Measurements from ENCODE around the gene PNLIPRP2. TPM values are rescaled to one million over a fixed set of nuclear protein-coding genes. Genes with fewer than 3 reads are reported as not detected.

Gene PNLIPRP2
- total RNA-seq, 1 donor from 2014 or later: not detected

DNA sequence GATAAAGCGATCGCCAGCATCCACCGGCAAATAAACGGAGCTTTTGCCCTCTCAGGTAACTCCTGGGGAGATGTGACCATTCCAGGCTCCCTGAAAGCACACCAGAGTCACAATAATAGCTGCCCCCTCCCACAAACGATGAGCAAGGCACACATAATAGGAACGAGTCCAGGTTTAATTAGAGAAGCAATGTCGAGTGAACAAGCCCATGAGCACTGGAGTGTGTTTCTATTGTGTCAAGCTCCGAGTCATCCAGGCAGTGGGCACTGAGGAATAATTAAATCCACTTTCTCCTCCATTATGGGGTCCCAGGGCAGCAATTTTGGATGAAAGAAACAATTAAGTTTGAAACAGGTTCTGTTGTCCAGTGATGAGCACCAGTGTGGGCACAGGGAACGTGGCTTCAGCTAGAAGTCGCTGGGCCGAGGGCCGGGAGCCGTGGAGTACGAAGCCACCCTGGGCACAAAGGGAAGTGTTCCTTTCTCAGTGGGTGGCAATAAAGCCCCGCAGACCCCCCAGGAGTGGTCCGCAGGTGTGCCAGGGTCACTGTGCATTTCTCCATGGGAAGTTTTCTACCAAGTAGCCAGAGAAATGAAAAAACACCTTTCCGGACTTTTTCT is 12.0 kb downstream of the PNLIPRP2 start:
- TF ChIP-seq, protein P1, sequence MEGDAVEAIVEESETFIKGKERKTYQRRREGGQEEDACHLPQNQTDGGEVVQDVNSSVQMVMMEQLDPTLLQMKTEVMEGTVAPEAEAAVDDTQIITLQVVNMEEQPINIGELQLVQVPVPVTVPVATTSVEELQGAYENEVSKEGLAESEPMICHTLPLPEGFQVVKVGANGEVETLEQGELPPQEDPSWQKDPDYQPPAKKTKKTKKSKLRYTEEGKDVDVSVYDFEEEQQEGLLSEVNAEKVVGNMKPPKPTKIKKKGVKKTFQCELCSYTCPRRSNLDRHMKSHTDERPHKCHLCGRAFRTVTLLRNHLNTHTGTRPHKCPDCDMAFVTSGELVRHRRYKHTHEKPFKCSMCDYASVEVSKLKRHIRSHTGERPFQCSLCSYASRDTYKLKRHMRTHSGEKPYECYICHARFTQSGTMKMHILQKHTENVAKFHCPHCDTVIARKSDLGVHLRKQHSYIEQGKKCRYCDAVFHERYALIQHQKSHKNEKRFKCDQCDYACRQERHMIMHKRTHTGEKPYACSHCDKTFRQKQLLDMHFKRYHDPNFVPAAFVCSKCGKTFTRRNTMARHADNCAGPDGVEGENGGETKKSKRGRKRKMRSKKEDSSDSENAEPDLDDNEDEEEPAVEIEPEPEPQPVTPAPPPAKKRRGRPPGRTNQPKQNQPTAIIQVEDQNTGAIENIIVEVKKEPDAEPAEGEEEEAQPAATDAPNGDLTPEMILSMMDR (conservative IDR thresholded peaks at IDR 0.05): no peak
- H3K36me3 Mint-ChIP-seq (ENCODE audit: low read depth): peaks cover 2% of the 10 kb centered on the region
- peaks cover 2% of the 10 kb centered on the region for H3K27me3 Mint-ChIP-seq (ENCODE audit: low read depth)

DNA sequence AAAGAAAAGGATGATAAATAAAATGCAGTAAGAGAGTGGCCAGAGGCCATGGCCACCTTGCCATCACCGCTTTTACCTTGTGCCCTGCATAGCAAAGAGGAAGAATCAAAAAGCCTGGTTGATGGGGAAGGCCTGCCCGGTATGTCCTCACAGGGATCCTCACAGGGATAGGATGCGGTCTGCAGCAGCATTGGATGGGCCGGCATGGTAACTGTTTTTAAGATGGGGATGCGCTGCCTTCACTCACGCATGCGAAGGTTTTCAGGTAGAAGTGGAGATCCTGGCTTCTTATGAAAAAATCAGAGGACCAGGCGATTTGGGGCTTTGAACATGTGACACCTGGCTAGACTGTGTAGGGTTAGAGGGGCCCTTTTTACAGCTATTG is 12.5 kb downstream of the PNLIPRP2 start:
- H3K4me1 Mint-ChIP-seq: peaks cover 16% of the 10 kb centered on the region
- H3K9me3 Mint-ChIP-seq: peaks cover 3% of the 10 kb centered on the region
- H3K36me3 Mint-ChIP-seq (ENCODE audit: low read depth): peaks cover 2% of the 10 kb centered on the region
- no peak for DNase-seq (ENCODE audit: low read depth, low spot score)
- H3K4me3 Mint-ChIP-seq: no peak overlapping the region
- no peak overlapping the region for H3K27ac Mint-ChIP-seq (ENCODE audit: unreplicated experiment)
- TF ChIP-seq, protein P1 (conservative IDR thresholded peaks at IDR 0.05): no peak
- H3K27me3 Mint-ChIP-seq (ENCODE audit: low read depth): peaks cover 2% of the 10 kb centered on the region

More for the DNA sequence above, 12.0 kb downstream of the PNLIPRP2 start:
- Mint-ChIP-seq H3K9me3 (peaks cover 3% of the 10 kb centered on the region), H3K4me1 (peaks cover 16% of the 10 kb centered on the region), H3K4me3 (no peak overlapping the region), H3K27ac (ENCODE audit: unreplicated experiment) (no peak overlapping the region)
- DNase-seq (ENCODE audit: low read depth, low spot score): no peak

DNA sequence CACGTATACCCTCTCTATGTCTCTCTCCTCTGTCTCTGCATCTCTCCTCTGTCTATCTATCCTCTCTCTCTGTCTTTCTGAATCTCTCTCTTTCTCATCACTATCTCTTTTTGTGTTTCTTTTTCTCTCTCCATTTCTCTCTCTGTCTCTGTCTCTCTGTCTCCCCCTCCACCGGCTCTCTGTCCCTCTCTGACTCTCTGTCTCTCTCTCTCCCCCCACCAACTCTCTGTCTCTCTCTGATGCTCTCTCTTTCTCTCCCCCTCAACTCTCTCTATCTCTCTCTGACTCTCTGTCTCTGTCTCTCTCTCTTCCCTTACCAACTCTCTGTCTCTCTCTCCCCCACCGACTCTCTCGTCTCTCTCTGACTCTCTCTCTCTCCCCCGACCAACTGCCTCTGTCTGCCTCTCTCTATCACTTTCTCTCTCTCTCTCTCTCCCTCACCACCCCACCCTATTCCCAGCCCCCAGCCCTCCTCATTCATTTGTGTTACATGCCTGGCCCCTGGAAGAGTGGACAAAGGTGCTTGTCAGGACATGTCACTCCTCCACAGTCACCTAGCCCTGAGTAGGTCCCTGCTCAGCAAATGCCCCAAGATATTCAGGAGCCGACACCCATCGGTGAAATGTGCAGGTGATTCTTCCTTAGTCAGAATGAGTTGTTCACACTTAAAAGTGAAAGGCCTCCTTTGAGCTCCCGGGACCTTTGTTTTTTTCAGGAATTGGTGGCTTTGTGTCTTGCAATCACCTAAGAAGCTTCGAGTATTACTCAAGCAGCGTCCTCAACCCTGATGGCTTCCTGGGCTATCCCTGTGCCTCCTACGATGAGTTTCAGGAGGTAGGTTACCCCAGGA is 13.6 kb downstream of the PNLIPRP2 start:
- peaks cover 2% of the 10 kb centered on the region for H3K36me3 Mint-ChIP-seq (ENCODE audit: low read depth)
- TF ChIP-seq, protein P1 (conservative IDR thresholded peaks at IDR 0.05): no peak
- no peak overlapping the region for H3K27ac Mint-ChIP-seq (ENCODE audit: unreplicated experiment)
- DNase-seq (ENCODE audit: low read depth, low spot score): no peak
- H3K4me3 Mint-ChIP-seq: no peak overlapping the region
- H3K9me3 Mint-ChIP-seq: peaks cover 3% of the 10 kb centered on the region
- H3K27me3 Mint-ChIP-seq (ENCODE audit: low read depth): peaks cover 2% of the 10 kb centered on the region
- peaks cover 10% of the 10 kb centered on the region for H3K4me1 Mint-ChIP-seq

DNA sequence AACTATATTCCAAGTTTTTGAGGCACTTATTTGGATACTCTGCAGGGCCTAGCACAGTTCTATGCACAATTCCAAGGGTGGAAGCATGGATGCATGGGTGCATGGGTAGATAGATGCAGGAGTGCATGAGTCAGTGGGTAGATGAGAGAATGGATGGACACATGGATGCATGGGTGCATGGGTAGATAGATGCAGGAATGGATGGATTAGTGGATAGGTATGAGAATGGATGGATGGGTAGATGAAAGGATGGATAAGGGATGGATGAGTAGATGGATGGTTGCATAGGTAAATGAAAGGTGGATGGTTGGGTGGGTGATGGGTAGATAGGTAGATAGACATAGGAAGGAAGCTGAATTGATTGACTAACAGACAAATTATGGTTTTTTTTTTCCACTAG is 15.6 kb downstream of the PNLIPRP2 start:
- Mint-ChIP-seq H3K4me1 (peaks cover 3% of the 10 kb centered on the region), H3K27me3 (ENCODE audit: low read depth) (peaks cover 2% of the 10 kb centered on the region), H3K4me3 (no peak overlapping the region), H3K36me3 (ENCODE audit: low read depth) (peaks cover 5% of the 10 kb centered on the region), H3K27ac (ENCODE audit: unreplicated experiment) (no peak overlapping the region), H3K9me3 (peaks cover 9% of the 10 kb centered on the region)
- TF ChIP-seq, protein P1 (conservative IDR thresholded peaks at IDR 0.05): no peak
- DNase-seq (ENCODE audit: low read depth, low spot score): no peak

DNA sequence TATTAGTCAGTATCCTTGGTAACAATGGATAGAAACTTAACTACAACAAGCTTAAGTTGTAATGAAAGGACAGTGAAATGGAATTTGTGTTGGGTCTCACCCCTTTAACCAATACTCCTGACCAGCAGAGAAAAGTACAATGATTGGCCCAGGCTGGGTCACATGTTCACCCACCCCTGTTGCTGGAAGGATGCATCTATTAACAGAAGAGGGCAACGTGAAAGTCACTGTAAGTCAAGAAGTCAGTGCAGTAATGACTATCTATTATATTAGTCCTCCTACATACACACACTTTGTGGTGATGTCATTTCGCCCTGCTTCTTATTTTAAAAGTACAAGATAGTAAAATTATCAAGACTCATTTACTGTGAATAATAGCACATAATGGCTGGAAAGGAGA is 16.2 kb downstream of the PNLIPRP2 start:
- TF ChIP-seq, protein P1 (conservative IDR thresholded peaks at IDR 0.05): no peak
- peaks cover 3% of the 10 kb centered on the region for H3K4me1 Mint-ChIP-seq
- no peak overlapping the region for H3K4me3 Mint-ChIP-seq
- peaks cover 2% of the 10 kb centered on the region for H3K27me3 Mint-ChIP-seq (ENCODE audit: low read depth)
- peaks cover 9% of the 10 kb centered on the region for H3K9me3 Mint-ChIP-seq
- no peak overlapping the region for H3K27ac Mint-ChIP-seq (ENCODE audit: unreplicated experiment)
- H3K36me3 Mint-ChIP-seq (ENCODE audit: low read depth): peaks cover 5% of the 10 kb centered on the region
- DNase-seq (ENCODE audit: low read depth, low spot score): no peak

All from neural crest cell (in vitro differentiated cells).